ENCODE results near the gene MOB3B. TPM values are rescaled to one million over a fixed set of nuclear protein-coding genes. Genes with fewer than 3 reads are reported as not detected.
A peak's percentile ranks its signal among the peaks of the same experiment; 100 is the strongest.

Gene MOB3B
- total and polyA plus RNA-seq, 11 donors, result 0.42 to 2.8 (median 1.8) TPM

DNA sequence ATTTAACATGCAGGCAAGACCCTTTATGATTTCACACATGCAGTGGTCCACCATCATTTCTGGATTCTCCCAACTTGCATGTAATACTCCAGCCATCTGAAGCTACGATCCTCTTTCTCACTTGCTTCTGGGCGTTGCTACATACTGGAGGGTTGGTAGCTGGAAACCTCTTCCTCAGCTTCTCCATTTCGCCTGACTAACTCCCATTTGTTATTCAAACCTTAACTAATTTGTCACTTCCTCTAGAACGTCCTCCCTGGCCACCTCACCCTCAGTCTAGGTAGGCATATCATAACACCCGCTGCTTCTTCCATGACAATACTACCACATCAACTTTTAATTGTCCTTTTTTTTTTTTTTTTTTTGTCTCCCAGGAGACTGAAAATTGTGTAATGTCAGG, 160.0 kb downstream of the MOB3B start:
- Histone ChIP-seq H3K9me3 (no peaks in the 10 kb centered on the region), H3K36me3 (no peaks in the 10 kb centered on the region), H3K27ac (no peak overlapping the region), H3K27me3 (no peaks in the 10 kb centered on the region), H3K4me3 (no peak overlapping the region), H3K4me1 (peaks cover 0 to 36% (median 6%) of the 10 kb centered on the region in 12 donors)
- TF ChIP-seq POLR2A (IDR thresholded peaks at IDR 0.05), result no peak
- no peak for TF ChIP-seq CTCF (IDR thresholded peaks at IDR 0.05)
- ATAC-seq, result no peak
- DNase-seq, result no peak
- WGBS, 4 donors, result 77 to 85% (median 84%) methylated on average over 5 of the region's 5 CpGs
- intact Hi-C loops (cut with DNase I), result loop anchor here in 1 of 10 donors (5.0 kb wide), 1 partner anchor 43 kb away; no protein-coding TSS in a partner anchor

DNA sequence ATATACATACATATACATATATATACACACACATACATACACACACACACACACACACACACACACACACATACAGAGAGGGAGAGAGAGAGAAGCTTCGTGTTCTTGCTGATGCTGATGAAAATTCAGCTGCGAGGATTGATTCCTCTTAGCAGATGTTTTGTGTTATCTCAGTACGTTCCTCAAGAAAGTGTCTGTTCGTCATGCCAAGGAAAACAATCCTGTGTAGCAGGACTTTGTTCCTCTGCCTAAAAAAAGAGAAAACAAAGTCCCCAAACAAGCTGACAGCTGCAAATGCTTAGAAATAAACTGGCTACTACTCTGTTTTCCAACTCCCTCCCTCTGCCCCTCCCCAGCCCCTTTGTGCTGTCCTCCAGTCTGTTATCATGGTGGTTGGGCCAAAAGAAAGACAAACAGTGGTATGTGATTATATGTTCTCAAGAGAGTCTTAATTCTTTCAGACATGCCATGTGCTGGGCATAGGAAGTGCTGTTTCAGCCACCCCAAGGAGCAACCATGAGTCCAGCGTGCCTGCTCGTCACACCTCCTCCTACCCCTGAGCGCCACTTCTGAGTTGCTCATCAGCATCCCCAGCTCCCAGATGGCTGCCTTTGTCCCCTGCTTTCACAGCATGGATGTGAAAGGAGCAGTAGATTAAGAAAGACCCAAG, 161.2 kb downstream of the MOB3B start:
- Histone ChIP-seq H3K4me1 (peaks cover 0 to 36% (median 6%) of the 10 kb centered on the region in 12 donors), H3K4me3 (no peak overlapping the region), H3K27me3 (no peaks in the 10 kb centered on the region), H3K9me3 (no peaks in the 10 kb centered on the region), H3K36me3 (no peaks in the 10 kb centered on the region), H3K27ac (no peak overlapping the region)
- DNase-seq (peak in 2 of 5 donors; percentile 19 to 40), ATAC-seq (peak; percentile 35 to 78 (median 70))
- intact Hi-C loops (cut with DNase I), result loop anchor here in 1 of 10 donors (5.0 kb wide), 1 partner anchor 44 kb away; no protein-coding TSS in a partner anchor
- TF ChIP-seq CTCF (IDR thresholded peaks at IDR 0.05) (no peak), POLR2A (IDR thresholded peaks at IDR 0.05) (no peak)
- 42 to 56% (median 48%) methylated on average over 7 of the region's 7 CpGs for WGBS, 4 donors

DNA sequence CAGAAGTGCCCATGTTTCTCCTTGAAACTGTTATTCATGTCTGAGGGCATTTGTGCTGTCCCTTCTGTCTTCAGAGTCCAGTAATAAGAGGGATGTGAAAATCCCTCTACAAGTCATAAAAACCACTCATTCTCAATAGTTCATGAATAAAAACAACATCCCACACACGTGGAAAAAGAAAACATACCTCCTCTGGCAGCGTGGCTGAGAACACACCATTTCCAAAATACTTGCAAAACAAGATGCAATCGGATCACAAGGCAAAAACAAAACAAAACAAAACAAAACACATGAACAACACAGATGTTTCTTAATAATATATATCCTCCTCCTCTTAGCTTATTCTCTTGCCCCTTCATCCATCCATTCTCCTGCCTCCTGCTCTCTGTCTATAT, 161.7 kb downstream of the MOB3B start:
- 48 to 63% (median 53%) methylated on average over 3 of the region's 3 CpGs for WGBS, 4 donors
- no peak for DNase-seq
- Histone ChIP-seq H3K36me3 (no peaks in the 10 kb centered on the region), H3K27ac (no peak overlapping the region), H3K4me1 (peaks cover 0 to 36% (median 6%) of the 10 kb centered on the region in 12 donors), H3K4me3 (no peak overlapping the region), H3K27me3 (no peaks in the 10 kb centered on the region), H3K9me3 (no peaks in the 10 kb centered on the region)
- TF ChIP-seq POLR2A (IDR thresholded peaks at IDR 0.05), result no peak
- no peak for TF ChIP-seq CTCF (IDR thresholded peaks at IDR 0.05)
- ATAC-seq, result no peak
- intact Hi-C loops (cut with DNase I), result loop anchor here in 1 of 10 donors (5.0 kb wide), 1 partner anchor 44 kb away; no protein-coding TSS in a partner anchor

- Histone ChIP-seq H3K27ac (no peak overlapping the region), H3K4me3 (no peak overlapping the region), H3K27me3 (no peaks in the 10 kb centered on the region), H3K9me3 (no peaks in the 10 kb centered on the region), H3K4me1 (peaks cover 0 to 36% (median 6%) of the 10 kb centered on the region in 12 donors), H3K36me3 (no peaks in the 10 kb centered on the region)
- WGBS, 4 donors, result 70 to 82% (median 75%) methylated on average over 6 of the region's 6 CpGs
- TF ChIP-seq POLR2A (IDR thresholded peaks at IDR 0.05) (no peak), CTCF (IDR thresholded peaks at IDR 0.05) (no peak)
- ATAC-seq, result no peak
- DNase-seq, result no peak
- intact Hi-C loops (cut with DNase I), result loop anchor here in 1 of 10 donors (5.0 kb wide), 1 partner anchor 45 kb away; no protein-coding TSS in a partner anchor
Observed at GRCh38 chr9:27367175-27367798, 162.3 kb downstream of the MOB3B start.
